ENCODE data around the gene ARHGAP27. TPM values are rescaled to one million over a fixed set of nuclear protein-coding genes. Genes with fewer than 3 reads are reported as not detected.
A peak's percentile ranks its signal among the peaks of the same experiment; 100 is the strongest.
"Not testable (repeated sequence)": the region's sequence is repeated elsewhere in the genome, so short reads cannot be mapped to it uniquely, and the experiment has no call there.

The ARHGAP27 gene
- total RNA-seq, 1 donor from 2014 or later, result 1.0 TPM

- no peaks in the 10 kb centered on the region for H3K9me3 Mint-ChIP-seq
- Histone ChIP-seq H3K4me2 (no peak overlapping the region), H3K27me3 (no peaks in the 10 kb centered on the region), H3K4me3 (no peak overlapping the region), H4K20me1 (ENCODE audit: low read depth) (peaks cover 6% of the 10 kb centered on the region), H3F3A (ENCODE audit: low read depth) (no peaks in the 10 kb centered on the region), H3K4me1 (peaks cover 6% of the 10 kb centered on the region), H2AFZ (replicated peaks) (no peak overlapping the region), H3K9ac (no peak overlapping the region), H3K36me3 (no peaks in the 10 kb centered on the region), H3K9me3 (ENCODE audit: low read depth) (no peaks in the 10 kb centered on the region), H3K27ac (no peak overlapping the region), H3K79me2 (ENCODE audit: low read depth) (no peaks in the 10 kb centered on the region)
- H3K4me1 Mint-ChIP-seq, result no peaks in the 10 kb centered on the region
- no peak for DNase-seq (ENCODE audit: low spot score)
- H3K27ac Mint-ChIP-seq, result no peak overlapping the region
- H3K36me3 Mint-ChIP-seq, result peaks cover 4% of the 10 kb centered on the region
- H3K27me3 Mint-ChIP-seq (ENCODE audit: insufficient read depth, low read depth), result peaks cover 8% of the 10 kb centered on the region
- no peak overlapping the region for H3K4me3 Mint-ChIP-seq
- TF ChIP-seq EZH2 (IDR thresholded peaks at IDR 0.05) (no peak), EZH2phosphoT487 (IDR thresholded peaks at IDR 0.05) (no peak), CTCF (IDR thresholded peaks at IDR 0.05) (no peak)
Measured at GRCh38 chr17:45441526-45442310, 9.0 kb upstream of the ARHGAP27 start.

- H2AFZ ChIP-seq (replicated peaks); H3K9ac ChIP-seq; H3K27ac Mint-ChIP-seq; H3K27ac ChIP-seq; H3K79me2 ChIP-seq (ENCODE audit: low read depth); DNase-seq (ENCODE audit: low spot score); H3K4me2 ChIP-seq; H3K9me3 ChIP-seq (ENCODE audit: low read depth); H3K4me1 ChIP-seq; H3K4me1 Mint-ChIP-seq; H4K20me1 ChIP-seq (ENCODE audit: low read depth); H3K36me3 Mint-ChIP-seq; H3F3A ChIP-seq (ENCODE audit: low read depth); H3K4me3 ChIP-seq; H3K27me3 ChIP-seq; H3K4me3 Mint-ChIP-seq; H3K27me3 Mint-ChIP-seq (ENCODE audit: insufficient read depth, low read depth); H3K36me3 ChIP-seq; H3K9me3 Mint-ChIP-seq: not testable (repeated sequence)
Measured at GRCh38 chr17:45440839-45441515, 8.3 kb upstream of the ARHGAP27 start.

- no peak overlapping the region for H3K9ac ChIP-seq
- Mint-ChIP-seq H3K36me3 (peaks cover 4% of the 10 kb centered on the region), H3K4me1 (no peaks in the 10 kb centered on the region), H3K4me3 (no peak overlapping the region), H3K27me3 (ENCODE audit: insufficient read depth, low read depth) (peaks cover 8% of the 10 kb centered on the region), H3K27ac (peak overlapping the region; percentile 59), H3K9me3 (no peaks in the 10 kb centered on the region)
- H2AFZ ChIP-seq (replicated peaks), result no peak overlapping the region
- peaks cover 6% of the 10 kb centered on the region for H4K20me1 ChIP-seq (ENCODE audit: low read depth)
- no peaks in the 10 kb centered on the region for H3K9me3 ChIP-seq (ENCODE audit: low read depth)
- H3K4me2 ChIP-seq, result no peak overlapping the region
- H3K4me3 ChIP-seq, result no peak overlapping the region
- H3K36me3 ChIP-seq, result no peaks in the 10 kb centered on the region
- H3K79me2 ChIP-seq (ENCODE audit: low read depth), result no peaks in the 10 kb centered on the region
- no peak overlapping the region for H3K27ac ChIP-seq
- H3K27me3 ChIP-seq, result no peaks in the 10 kb centered on the region
- H3K4me1 ChIP-seq, result peaks cover 6% of the 10 kb centered on the region
- no peak for DNase-seq (ENCODE audit: low spot score)
- no peak for TF ChIP-seq CTCF (IDR thresholded peaks at IDR 0.05)
- no peak for TF ChIP-seq EZH2phosphoT487 (IDR thresholded peaks at IDR 0.05)
- no peak for TF ChIP-seq EZH2 (IDR thresholded peaks at IDR 0.05)
- H3F3A ChIP-seq (ENCODE audit: low read depth), result no peaks in the 10 kb centered on the region
Measured at GRCh38 chr17:45440161-45440778, 7.6 kb upstream of the ARHGAP27 start.
